RWPE2 (cell line): ENCODE data around the gene SETBP1.
A peak's percentile ranks its signal among the peaks of the same experiment; 100 is the strongest.

Experiments
- ATAC-seq: fragments of 200-7000 bp; cut with Tn5 transposase; 3 replicates; pipeline ENCODE4 v1.9.1; 2021; ENCODE audit warnings: low read depth
- DNase-seq: peaks from one replicate; pipeline ENCODE4 v3.0.0-alpha.2; 2020; ENCODE audit warnings: low spot score
- H3K27ac ChIP-seq: fragments of 450-650 bp; 2 replicates; pipeline ENCODE4 v1.5.1; 2017; ENCODE audit warnings: mild to moderate bottlenecking; ENCODE audit not compliant: poor library complexity, severe bottlenecking
- H3K27me3 ChIP-seq: fragments of 250-450 bp; sonication (Bioruptor Pico); 2 replicates; pipeline ENCODE4 v1.5.1; 2021; ENCODE audit warnings: mild to moderate bottlenecking, moderate library complexity; ENCODE audit not compliant: insufficient read depth, poor library complexity, severe bottlenecking
- H3K36me3 ChIP-seq: fragments of 250-450 bp; sonication (Bioruptor Pico); 2 replicates; pipeline ENCODE4 v1.5.1; 2020; ENCODE audit warnings: low read depth, mild to moderate bottlenecking, moderate library complexity
- H3K4me1 ChIP-seq: fragments of 250-450 bp; sonication (Bioruptor Pico); 2 replicates; pipeline ENCODE4 v1.5.1; 2021; ENCODE audit warnings: mild to moderate bottlenecking, moderate library complexity; ENCODE audit not compliant: insufficient read depth, poor library complexity, severe bottlenecking
- H3K4me3 ChIP-seq: fragments of 250-450 bp; sonication (Bioruptor Pico); 2 replicates; pipeline ENCODE4 v1.5.1; 2021; ENCODE audit warnings: mild to moderate bottlenecking, moderate library complexity; ENCODE audit not compliant: severe bottlenecking
- H3K9me3 ChIP-seq: fragments of 250-450 bp; sonication (Bioruptor Pico); 2 replicates; pipeline ENCODE4 v1.5.1; 2021; ENCODE audit warnings: mild to moderate bottlenecking, moderate library complexity; ENCODE audit not compliant: severe bottlenecking
- CTCF ChIP-seq: fragments of 450-650 bp; IDR thresholded peaks from one replicate; pipeline ENCODE4 v1.5.1; 2017; ENCODE audit warnings: mild to moderate bottlenecking, moderate library complexity; ENCODE audit not compliant: poor library complexity, severe bottlenecking

Gene SETBP1

GRCh38 chr18:44651918-44652572 lies 28.6 kb upstream of the SETBP1 start:
- ATAC-seq (no peak), DNase-seq (no peak)
- no peak overlapping the region for H3K4me3 ChIP-seq
- peak overlapping the region; percentile 40 for H3K27ac ChIP-seq
- H3K4me1 ChIP-seq: peaks cover 25% of the 10 kb centered on the region
- no peaks in the 10 kb centered on the region for H3K36me3 ChIP-seq
- no peaks in the 10 kb centered on the region for H3K9me3 ChIP-seq
- TF ChIP-seq CTCF: no peak
- no peaks in the 10 kb centered on the region for H3K27me3 ChIP-seq

- no peaks in the 10 kb centered on the region for H3K27me3 ChIP-seq
- no peak for TF ChIP-seq CTCF
- no peak overlapping the region for H3K27ac ChIP-seq
- no peaks in the 10 kb centered on the region for H3K36me3 ChIP-seq
- peaks cover 25% of the 10 kb centered on the region for H3K4me1 ChIP-seq
- H3K4me3 ChIP-seq: no peak overlapping the region
- H3K9me3 ChIP-seq: no peaks in the 10 kb centered on the region
- ATAC-seq (no peak), DNase-seq (no peak)
These were observed 28.0 kb upstream of the SETBP1 start for GRCh38 chr18:44652722-44653121.

GRCh38 chr18:44654573-44654972 lies 26.1 kb upstream of the SETBP1 start:
- peak; percentile 97 for ATAC-seq
- no peaks in the 10 kb centered on the region for H3K36me3 ChIP-seq
- peak; percentile 22 for TF ChIP-seq CTCF
- no peaks in the 10 kb centered on the region for H3K27me3 ChIP-seq
- DNase-seq: no peak
- no peaks in the 10 kb centered on the region for H3K9me3 ChIP-seq
- H3K4me1 ChIP-seq: peaks cover 25% of the 10 kb centered on the region
- peak overlapping the region; percentile 51 for H3K27ac ChIP-seq
- H3K4me3 ChIP-seq: no peak overlapping the region

GRCh38 chr18:44655435-44655834 lies 25.3 kb upstream of the SETBP1 start:
- Histone ChIP-seq H3K27ac (no peak overlapping the region), H3K27me3 (no peaks in the 10 kb centered on the region), H3K4me3 (no peak overlapping the region), H3K36me3 (no peaks in the 10 kb centered on the region), H3K4me1 (peaks cover 25% of the 10 kb centered on the region), H3K9me3 (no peaks in the 10 kb centered on the region)
- DNase-seq: no peak
- no peak for TF ChIP-seq CTCF
- ATAC-seq: no peak

- Histone ChIP-seq H3K4me1 (peaks cover 6% of the 10 kb centered on the region), H3K9me3 (no peaks in the 10 kb centered on the region), H3K36me3 (no peaks in the 10 kb centered on the region), H3K27ac (no peak overlapping the region), H3K4me3 (no peak overlapping the region), H3K27me3 (no peaks in the 10 kb centered on the region)
- ATAC-seq: no peak
- no peak for DNase-seq
- TF ChIP-seq CTCF: no peak
These were observed 20.9 kb upstream of the SETBP1 start for GRCh38 chr18:44659771-44660170.
